Stimulated activated CD8-positive, alpha-beta memory T cell treated with anti-CD3 and anti-CD28 coated beads, Interleukin-4, amount 100 ng/mL, for 1 hour (primary cell): ENCODE data around the gene TAP1.

Source experiments
- DNase-seq, 2 donors: peaks; one replicate each; pipeline ENCODE4 v3.0.0-alpha.2; 2020; ENCODE audit warnings: low read depth in 2 of 2, low spot score in 1 of 2

TAP1 gene

DNA sequence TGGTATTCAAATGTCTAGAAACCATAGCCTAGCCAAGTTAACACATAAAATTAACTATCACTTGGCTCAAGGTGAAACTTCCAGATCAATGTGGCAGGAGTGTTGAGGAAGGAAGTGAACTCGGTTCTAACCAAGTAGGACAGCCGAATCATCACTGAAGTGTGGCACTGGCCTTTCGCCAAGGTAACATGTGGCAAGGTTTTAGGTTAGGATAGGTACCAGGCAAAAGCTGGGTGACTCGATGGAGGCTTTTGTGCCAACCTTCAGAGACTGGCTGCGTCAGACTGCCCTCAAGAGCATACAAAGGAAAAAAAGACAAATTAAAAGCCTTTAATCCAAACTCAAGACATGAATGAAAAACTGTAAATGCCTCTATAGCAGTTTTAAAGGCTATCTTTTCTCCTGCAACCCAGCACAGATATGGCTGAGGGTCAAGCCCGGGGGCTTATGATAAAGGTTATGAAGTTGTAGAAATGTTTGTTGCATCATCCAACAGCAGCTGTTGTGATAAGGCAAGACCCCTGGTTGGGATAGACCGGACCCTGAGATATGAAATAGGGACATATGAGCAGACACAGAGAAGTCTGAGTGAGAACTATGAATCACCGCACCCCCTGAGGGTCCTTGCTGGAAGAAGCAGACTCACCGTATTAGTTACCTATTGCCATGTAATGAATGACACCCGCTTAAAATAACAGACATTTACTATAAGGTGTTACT lies 12.4 kb upstream of the TAP1 start:
- DNase-seq: no peak

DNA sequence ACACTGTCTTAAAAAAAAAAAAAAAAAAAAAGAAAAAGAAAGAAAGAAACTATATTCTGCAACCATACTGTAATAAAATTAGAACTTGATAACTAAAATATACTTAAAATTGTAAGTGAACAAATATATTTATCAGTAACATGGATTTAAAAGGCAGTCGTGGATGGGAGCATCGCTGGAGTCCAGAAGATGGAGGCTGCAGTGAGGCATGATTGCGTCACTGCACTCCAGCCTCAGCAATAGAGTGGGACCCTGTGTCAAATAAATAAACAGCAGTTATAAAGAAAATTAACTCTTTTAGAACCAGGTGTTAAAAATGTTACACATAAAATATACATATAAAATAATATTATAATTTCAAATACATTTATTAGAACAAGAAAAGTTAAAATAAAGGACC lies 9.2 kb upstream of the TAP1 start:
- DNase-seq: no peak

DNA sequence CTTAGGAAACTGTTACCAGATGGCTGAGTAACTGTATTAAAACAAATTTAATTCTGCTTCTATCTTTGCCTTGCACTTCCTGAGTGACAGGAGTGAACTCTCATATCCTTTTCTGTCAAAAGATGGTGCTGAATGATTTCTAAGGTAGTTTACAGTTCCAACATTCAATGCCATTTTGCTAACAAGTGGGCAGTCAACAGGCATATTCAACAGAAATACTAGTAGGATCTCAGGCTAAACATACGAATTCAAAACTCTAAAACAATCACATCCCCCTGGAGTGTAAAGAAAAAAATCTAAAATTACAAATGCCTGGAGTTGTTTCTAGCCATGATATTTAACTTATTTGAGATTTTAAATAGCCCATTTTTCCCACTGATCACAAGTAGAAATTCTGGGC lies 7.2 kb upstream of the TAP1 start:
- no peak for DNase-seq

DNA sequence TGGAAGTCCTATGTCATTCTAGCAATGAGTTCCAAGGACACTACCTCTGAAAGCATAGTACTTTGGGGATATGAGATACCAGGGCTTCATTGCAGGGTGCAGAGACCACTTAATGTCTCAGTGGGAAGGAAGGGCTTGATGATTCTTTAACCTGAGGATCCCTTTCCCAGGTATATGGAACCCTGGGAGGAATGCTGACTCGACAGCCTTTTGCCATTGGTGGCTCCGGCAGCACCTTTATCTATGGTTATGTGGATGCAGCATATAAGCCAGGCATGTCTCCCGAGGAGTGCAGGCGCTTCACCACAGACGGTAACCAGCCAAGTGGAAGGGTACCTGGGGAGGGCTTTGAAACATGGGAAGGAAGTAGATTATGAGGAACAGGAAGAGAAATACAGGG lies 4.7 kb upstream of the TAP1 start:
- no peak for DNase-seq

GRCh38 chr6:32857156-32857891 lies 3.8 kb upstream of the TAP1 start:
- no peak for DNase-seq

DNA sequence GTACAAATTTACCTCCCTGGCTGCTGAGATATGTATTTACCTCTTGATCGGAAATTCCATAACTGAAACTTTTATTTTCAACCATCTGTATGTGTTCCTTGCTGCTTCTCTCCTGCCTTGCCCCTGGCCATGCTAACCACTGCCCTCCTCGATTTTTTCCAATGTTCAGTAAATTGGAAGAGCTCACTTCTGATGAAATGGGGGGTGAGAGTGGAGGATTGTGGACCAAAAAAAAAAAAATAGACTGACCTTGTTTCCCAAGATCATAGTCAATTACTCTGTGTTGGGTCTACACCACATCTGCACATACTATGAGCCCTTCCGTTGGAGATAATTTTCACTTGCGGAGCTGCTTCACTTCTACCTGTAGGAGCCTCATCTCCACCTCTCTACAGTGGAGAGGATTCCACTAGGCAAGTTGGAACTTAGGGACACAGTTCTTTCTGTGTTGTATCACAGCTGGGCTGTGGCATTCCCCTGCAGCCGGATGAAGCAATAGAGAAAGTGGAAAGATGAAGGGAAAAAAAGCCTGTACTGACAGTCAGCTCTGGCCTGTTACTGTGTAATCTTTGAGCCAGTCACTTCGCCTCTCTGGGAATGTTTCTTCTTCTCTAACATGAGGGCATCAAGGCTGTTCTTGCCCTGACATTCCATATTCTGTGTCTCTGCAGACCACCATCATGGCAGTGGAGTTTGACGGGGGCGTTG lies 2.1 kb upstream of the TAP1 start:
- DNase-seq: no peak

- peak in 1 of 2 donors; percentile 35 for DNase-seq
Measured at GRCh38 chr6:32854376-32855178, 1.1 kb upstream of the TAP1 start.

- DNase-seq: peak in 1 of 2 donors; percentile 20
Measured at GRCh38 chr6:32852844-32853540, 512 bp downstream of the TAP1 start.

GRCh38 chr6:32852018-32852843 lies 1.3 kb downstream of the TAP1 start:
- no peak for DNase-seq

- DNase-seq: no peak
Measured at GRCh38 chr6:32851025-32851424, 2.5 kb downstream of the TAP1 start.

GRCh38 chr6:32849126-32849525 lies 4.4 kb downstream of the TAP1 start:
- no peak for DNase-seq

DNA sequence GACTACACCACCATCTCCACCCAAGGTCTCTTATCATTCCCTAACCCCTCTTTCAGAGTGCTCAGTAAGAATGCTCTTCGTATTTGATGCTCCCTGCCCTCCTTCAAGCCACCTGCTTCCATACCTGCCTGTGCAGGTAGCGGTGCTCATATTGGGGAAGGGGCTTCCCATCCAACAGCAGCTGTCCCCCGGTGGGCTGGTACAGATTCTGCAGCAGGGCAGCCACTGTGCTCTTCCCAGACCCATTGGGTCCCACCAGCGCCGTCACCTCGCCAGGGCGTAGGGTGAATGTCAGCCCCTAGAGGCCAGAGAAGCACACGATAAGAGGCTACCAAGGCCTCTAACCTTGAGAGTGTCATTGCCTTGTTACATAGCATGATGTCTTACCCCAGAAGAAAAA lies 5.7 kb downstream of the TAP1 start:
- DNase-seq: no peak

GRCh38 chr6:32847004-32847403 lies 6.5 kb downstream of the TAP1 start:
- DNase-seq: no peak

- peak in 1 of 2 donors; percentile 25 for DNase-seq
Measured at GRCh38 chr6:32845384-32845884, 8.1 kb downstream of the TAP1 start.

GRCh38 chr6:32844839-32845383 lies 8.6 kb downstream of the TAP1 start:
- no peak for DNase-seq

DNA sequence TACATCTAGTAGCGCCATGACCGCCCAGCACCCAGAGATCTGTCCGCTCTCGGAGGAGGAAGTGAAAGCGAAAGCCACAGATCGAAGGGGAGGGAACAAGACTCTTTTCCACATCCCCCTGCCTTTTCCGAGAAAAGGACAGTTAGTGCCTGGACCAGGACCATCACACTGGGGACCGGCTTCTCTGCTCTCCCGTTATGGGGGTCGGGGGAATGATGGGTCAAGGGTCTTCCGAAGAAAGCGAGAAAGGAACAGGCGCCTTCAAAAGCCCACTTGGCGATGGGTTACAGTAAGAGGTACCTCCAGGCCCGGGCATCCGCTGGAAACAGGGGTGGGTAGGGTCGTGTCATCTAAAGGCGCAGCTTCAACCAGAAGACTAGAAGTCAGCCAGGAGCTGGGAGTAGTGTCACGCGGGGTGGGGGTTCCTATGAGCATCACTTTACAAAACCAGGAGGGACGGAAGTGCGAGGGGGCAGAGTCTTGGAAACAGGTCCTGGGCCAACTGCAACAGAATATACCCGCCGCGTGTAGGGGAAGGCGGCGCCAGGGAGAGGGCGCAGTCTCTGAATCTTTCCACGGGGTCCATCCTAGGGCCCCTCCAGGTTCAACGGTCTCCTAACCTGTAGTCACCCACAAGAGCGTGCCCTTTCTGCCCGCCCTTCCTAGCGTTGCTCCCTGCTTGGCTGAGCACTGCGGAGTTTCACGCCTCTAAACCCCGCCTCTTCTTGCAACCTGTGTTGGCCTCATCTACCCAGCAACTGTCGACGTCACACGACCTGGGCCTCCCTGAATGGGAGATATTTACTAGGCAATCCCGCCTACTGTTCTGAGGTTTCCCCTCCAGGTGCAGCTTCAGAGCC lies 9.3 kb downstream of the TAP1 start, which contains the start of gene PSMB8:
Gene PSMB8 (minus strand): TSS at position 69 of the 860 bp plus-strand sequence. CDS start 51 bp downstream, at position 18.
- peak; percentile 96 to 99 for DNase-seq

GRCh38 chr6:32843331-32843978 lies 10.0 kb downstream of the TAP1 start:
- DNase-seq: no peak

- no peak for DNase-seq
Measured at GRCh38 chr6:32842690-32843089, 10.8 kb downstream of the TAP1 start.
